HG02678 (cell line): Measurements from ENCODE around the gene ZNF221.

ENCODE experiments used
- ATAC-seq: cut with Tn5 transposase; IDR thresholded peaks from one replicate; pipeline ENCODE4 v1.9.1; 2021; ENCODE audit warnings: mild to moderate bottlenecking, moderate library complexity; ENCODE audit not compliant: unreplicated experiment

ZNF221 gene

GRCh38 chr19:43956827-43957226, 5.8 kb downstream of the ZNF221 start:
- no peak for ATAC-seq

GRCh38 chr19:43957891-43958290, 6.9 kb downstream of the ZNF221 start:
- ATAC-seq = no peak

- no peak for ATAC-seq
Measured at GRCh38 chr19:43960411-43960810, 9.4 kb downstream of the ZNF221 start.

- no peak for ATAC-seq
Measured at GRCh38 chr19:43966079-43966694, 15.2 kb downstream of the ZNF221 start.

GRCh38 chr19:43976732-43977131, 25.7 kb downstream of the ZNF221 start:
- ATAC-seq = no peak

- peak; percentile 6 for ATAC-seq
Measured at GRCh38 chr19:43983544-43983911, 32.5 kb downstream of the ZNF221 start.

GRCh38 chr19:43983912-43984686, 33.1 kb downstream of the ZNF221 start, which contains the start of gene ZNF155:
Gene ZNF155 (plus strand): TSS chr19:43984188. CDS start chr19:43988544, 4,356 bp downstream.
- peak; percentile 94 for ATAC-seq

- ATAC-seq = no peak
Measured at GRCh38 chr19:43984687-43985000, 33.6 kb downstream of the ZNF221 start.

GRCh38 chr19:43997631-43998290, 46.7 kb downstream of the ZNF221 start:
- no peak for ATAC-seq

GRCh38 chr19:44002212-44002565, 51.2 kb downstream of the ZNF221 start:
- peak; percentile 3 for ATAC-seq

GRCh38 chr19:44002566-44003460, 51.8 kb downstream of the ZNF221 start, which contains the start of gene ZNF230:
Gene ZNF230 (plus strand): TSS chr19:44002957. CDS start chr19:44007079, 4,122 bp downstream.
- peak; percentile 88 for ATAC-seq

- peak; percentile 24 for ATAC-seq
Measured at GRCh38 chr19:44003461-44004009, 52.5 kb downstream of the ZNF221 start.

- no peak for ATAC-seq
Measured at GRCh38 chr19:44005973-44006372, 54.9 kb downstream of the ZNF221 start.

GRCh38 chr19:44007473-44007872, 56.4 kb downstream of the ZNF221 start:
- no peak for ATAC-seq

- no peak for ATAC-seq
Measured at GRCh38 chr19:44010468-44010867, 59.4 kb downstream of the ZNF221 start.
